H1 (cell line): Measurements from ENCODE around the gene KCTD20. TPM values are rescaled to one million over a fixed set of nuclear protein-coding genes. Genes with fewer than 3 reads are reported as not detected.

Experiments used
- CTCF ChIA-PET: fragments of 300-600 bp; sonication (Branson Sonifier 250); formaldehyde crosslinking; loops from one replicate; lab custom pipeline; 2021; ENCODE audit not compliant: partially characterized antibody; lab: Charles Lee
- POLR2A ChIA-PET: fragments of 300-600 bp; sonication (Branson Sonifier 250); formaldehyde crosslinking; loops from one replicate; lab custom pipeline; 2021; ENCODE audit warnings: inconsistent platforms; ENCODE audit not compliant: partially characterized antibody; lab: Charles Lee
- DNase-seq, 2 experiments: peaks; one replicate each; pipeline versions ENCODE4 v3.0.0 to v3.0.0-alpha.2; 2010 to 2022; ENCODE audit warnings: low spot score in 2 of 2, low read depth in 1 of 2, mixed read lengths in 1 of 2
- FAIRE-seq: peaks from 2 replicates; lab custom pipeline; 2011; peaks lifted over from hg19 to GRCh38; lab: Jason Lieb, UNC
- H2AFZ ChIP-seq: 2 replicates; pipeline ENCODE4 v1.8.1; 2012; ENCODE audit warnings: low read length, inconsistent platforms
- H2AK5ac ChIP-seq: 2 replicates; pipeline ENCODE4 v1.6.1; 2013; ENCODE audit warnings: low read depth, low read length
- H2BK120ac ChIP-seq: replicated peaks from 2 replicates; pipeline ENCODE3; 2013; ENCODE audit warnings: low read depth, low read length, inconsistent platforms
- H2BK12ac ChIP-seq: 2 replicates; pipeline ENCODE4 v1.6.1; 2013; ENCODE audit warnings: low read depth, low read length
- H2BK15ac ChIP-seq: 2 replicates; pipeline ENCODE4 v1.6.1; 2013; ENCODE audit warnings: low read length
- H2BK20ac ChIP-seq: 2 replicates; pipeline ENCODE4 v1.6.1; 2013; ENCODE audit warnings: low read length
- H2BK5ac ChIP-seq: 2 replicates; pipeline ENCODE4 v1.6.1; 2013; ENCODE audit warnings: low read depth, low read length
- H3K14ac ChIP-seq: 2 replicates; pipeline ENCODE4 v1.6.1; 2013; ENCODE audit warnings: inconsistent platforms; ENCODE audit not compliant: insufficient read length
- H3K18ac ChIP-seq: 2 replicates; pipeline ENCODE4 v1.6.1; 2013; ENCODE audit warnings: low read length; ENCODE audit errors: extremely low read depth
- H3K23ac ChIP-seq: 2 replicates; pipeline ENCODE4 v1.6.1; 2013; ENCODE audit warnings: inconsistent platforms; ENCODE audit not compliant: insufficient read length
- H3K23me2 ChIP-seq: 2 replicates; pipeline ENCODE4 v1.6.1; 2013; ENCODE audit warnings: low read depth, low read length
- H3K27ac ChIP-seq: 2 replicates; pipeline ENCODE4 v1.6.1; 2011; ENCODE audit warnings: low read depth, low read length, inconsistent platforms
- H3K27me3 ChIP-seq, 4 experiments: replicated peaks in 1 of 4; 1 replicate in 1 of 4; 2 replicates in 3 of 4; pipeline versions ENCODE4 v1.6.1 to v1.8.1; 2011 to 2013; ENCODE audit warnings: low read length in 3 of 4, mild to moderate bottlenecking in 3 of 4, inconsistent platforms in 2 of 4, mixed read lengths in 2 of 4, moderate library complexity in 1 of 4; ENCODE audit not compliant: control insufficient read depth in 3 of 4, insufficient read depth in 3 of 4; ENCODE audit errors: extremely low read depth in 1 of 4
- H3K36me3 ChIP-seq, 4 experiments: 2 replicates each; pipeline versions ENCODE4 v1.6.1 to v1.8.1; 2011 to 2013; ENCODE audit warnings: mild to moderate bottlenecking in 4 of 4, low read length in 3 of 4, moderate library complexity in 2 of 4, control low read depth in 1 of 4, inconsistent platforms in 1 of 4; ENCODE audit not compliant: insufficient read depth in 4 of 4, control insufficient read depth in 2 of 4
- H3K4ac ChIP-seq: replicated peaks from 2 replicates; pipeline ENCODE3; 2013; ENCODE audit warnings: low read length, low read depth, mixed read lengths, inconsistent platforms; ENCODE audit not compliant: insufficient read length
- H3K4me1 ChIP-seq, 4 experiments: replicated peaks in 1 of 4; 1 replicate in 1 of 4; 2 replicates in 3 of 4; pipeline versions ENCODE4 v1.6.1 to v1.8.1; 2011 to 2013; ENCODE audit warnings: low read length in 3 of 4, inconsistent platforms in 2 of 4, mixed read lengths in 1 of 4; ENCODE audit not compliant: insufficient read depth in 4 of 4, control insufficient read depth in 3 of 4
- H3K4me2 ChIP-seq, 2 experiments: 2 replicates each; pipeline versions ENCODE4 v1.6.1 to v1.8.1; 2011 to 2013; ENCODE audit warnings: low read depth in 2 of 2, low read length in 2 of 2, control low read depth in 1 of 2, inconsistent platforms in 1 of 2, mild to moderate bottlenecking in 1 of 2; ENCODE audit not compliant: insufficient read depth in 1 of 2
- H3K4me3 ChIP-seq, 4 experiments: fragments of 200-600, 300-600 bp in 1 of 4; sonication (generic), shearing (Covaris generic), sonication (Bioruptor Twin) in 1 of 4; 2 replicates each; pipeline versions ENCODE4 v1.5.1 to v1.8.1; 2011 to 2016; ENCODE audit warnings: low read length in 4 of 4, low read depth in 3 of 4, control low read depth in 2 of 4, inconsistent platforms in 2 of 4, mild to moderate bottlenecking in 2 of 4, mixed read lengths in 1 of 4, moderate library complexity in 1 of 4; ENCODE audit not compliant: insufficient read depth in 2 of 4; ENCODE audit errors: extremely low read depth in 1 of 4
- H3K56ac ChIP-seq: replicated peaks from 2 replicates; pipeline ENCODE3; 2013; ENCODE audit warnings: low read depth, mild to moderate bottlenecking, mixed read lengths, low read length, inconsistent platforms; ENCODE audit not compliant: insufficient read length
- H3K79me1 ChIP-seq: 2 replicates; pipeline ENCODE4 v1.6.1; 2013; ENCODE audit warnings: low read depth, low read length, control low read depth
- H3K79me2 ChIP-seq, 2 experiments: 2 replicates each; pipeline versions ENCODE4 v1.6.1 to v1.8.1; 2012 to 2013; ENCODE audit warnings: low read length in 2 of 2, mild to moderate bottlenecking in 2 of 2, inconsistent platforms in 1 of 2; ENCODE audit not compliant: insufficient read depth in 2 of 2, control insufficient read depth in 1 of 2
- H3K9ac ChIP-seq, 4 experiments: replicated peaks in 1 of 4; 1 replicate in 1 of 4; 2 replicates in 3 of 4; pipeline versions ENCODE4 v1.6.1 to v1.8.1; 2011 to 2013; ENCODE audit warnings: low read depth in 3 of 4, low read length in 3 of 4, control low read depth in 2 of 4, mild to moderate bottlenecking in 2 of 4, moderate library complexity in 2 of 4, inconsistent platforms in 1 of 4; ENCODE audit errors: extremely low read depth in 1 of 4
- H3K9me3 ChIP-seq, 2 experiments: 2 replicates each; pipeline versions ENCODE4 v1.6.1 to v1.8.1; 2012 to 2013; ENCODE audit warnings: mild to moderate bottlenecking in 2 of 2, moderate library complexity in 2 of 2, control low read depth in 1 of 2, inconsistent platforms in 1 of 2, low read depth in 1 of 2, low read length in 1 of 2, mixed read lengths in 1 of 2; ENCODE audit not compliant: insufficient read depth in 2 of 2
- H4K20me1 ChIP-seq, 2 experiments: replicated peaks in 1 of 2; 2 replicates each; pipeline versions ENCODE3 to v1.8.1; 2011 to 2013; ENCODE audit warnings: inconsistent platforms in 2 of 2, low read length in 2 of 2, mild to moderate bottlenecking in 1 of 2; ENCODE audit not compliant: insufficient read depth in 2 of 2, control insufficient read depth in 1 of 2
- H4K5ac ChIP-seq: 2 replicates; pipeline ENCODE4 v1.6.1; 2013; ENCODE audit warnings: low read length, low read depth, mixed read lengths, inconsistent platforms; ENCODE audit not compliant: insufficient read length
- H4K8ac ChIP-seq: 2 replicates; pipeline ENCODE4 v1.8.0; 2013; ENCODE audit warnings: mild to moderate bottlenecking, moderate library complexity, low read length, inconsistent platforms; ENCODE audit not compliant: insufficient read depth; ENCODE audit errors: extremely low read depth
- H4K91ac ChIP-seq: replicated peaks from 2 replicates; pipeline ENCODE3; 2013; ENCODE audit warnings: low read length, mixed read lengths, inconsistent platforms; ENCODE audit not compliant: insufficient read length
- ATF2 ChIP-seq: IDR thresholded peaks from 2 replicates; pipeline ENCODE4 v1.6.1; 2012; ENCODE audit warnings: low read length, inconsistent platforms
- BACH1 ChIP-seq: IDR thresholded peaks from 2 replicates; pipeline ENCODE4 v1.6.1; 2012; ENCODE audit warnings: low read length, improper control_type of control experiment
- CHD2 ChIP-seq: IDR thresholded peaks from 2 replicates; pipeline ENCODE4 v1.6.1; 2012; ENCODE audit warnings: low read length, improper control_type of control experiment
- CTBP2 ChIP-seq: IDR thresholded peaks from 2 replicates; pipeline ENCODE4 v1.7.0; 2011; ENCODE audit warnings: borderline replicate concordance, mild to moderate bottlenecking, moderate library complexity, mixed read lengths, low read length; ENCODE audit not compliant: insufficient read depth, insufficient read length
- GABPA ChIP-seq: IDR thresholded peaks from 2 replicates; pipeline ENCODE4 v1.6.1; 2011; ENCODE audit warnings: mild to moderate bottlenecking, low read length, moderate library complexity, borderline replicate concordance; ENCODE audit not compliant: insufficient read depth
- HDAC6 ChIP-seq: IDR thresholded peaks from one replicate; pipeline ENCODE4 v1.7.1; 2012; ENCODE audit warnings: low read depth, mild to moderate bottlenecking, inconsistent platforms, low read length, moderate library complexity
- NANOG ChIP-seq: IDR thresholded peaks from 2 replicates; pipeline ENCODE4 v1.6.1; 2011; ENCODE audit warnings: low read length, low read depth, mild to moderate bottlenecking, inconsistent platforms; ENCODE audit not compliant: insufficient read depth, poor library complexity, severe bottlenecking
- RFX5 ChIP-seq: IDR thresholded peaks from 2 replicates; pipeline ENCODE4 v1.6.1; 2011; ENCODE audit warnings: low read depth, low read length, improper control_type of control experiment, borderline replicate concordance
- RNF2 ChIP-seq: fragments of 200-900, 300-1000 bp; sonication (generic); IDR thresholded peaks from 2 replicates; pipeline ENCODE4 v1.7.1; 2016; ENCODE audit warnings: borderline replicate concordance, low read depth, mild to moderate bottlenecking, antibody characterized with exemption, low read length; ENCODE audit not compliant: poor library complexity, severe bottlenecking; ENCODE audit errors: missing control alignments
- SP1 ChIP-seq: IDR thresholded peaks from 2 replicates; pipeline ENCODE4 v1.6.1; 2011; ENCODE audit warnings: low read depth, low read length
- TAF7 ChIP-seq: optimal IDR thresholded peaks from 2 replicates; pipeline ENCODE3; 2011; ENCODE audit warnings: low read depth, mild to moderate bottlenecking, inconsistent platforms, low read length, moderate library complexity, borderline replicate concordance
- TBP ChIP-seq: IDR thresholded peaks from 2 replicates; pipeline ENCODE4 v1.6.1; 2011; ENCODE audit warnings: low read depth, low read length, improper control_type of control experiment
- polyA plus RNA-seq, 7 experiments: library from polyadenylated mRNA; depleted of rRNA in 3 of 7; stranded (reverse) in 5 of 7; unstranded in 2 of 7; fragments of >200 nt in 5 of 7; fragments of 200-250 nt in 2 of 7; gene quantifications; 1 replicate in 5 of 7; 2 replicates in 1 of 7; 4 replicates in 1 of 7; pipeline versions ENCODE4 v1.2.1 to v1.2.3, GENCODE V29; 2011 to 2013; ENCODE audit warnings: missing spikeins in 2 of 7, mixed read lengths in 2 of 7
- total RNA-seq: library from RNA; stranded (reverse); fragmentation: NEBNext Ultra II Directional; extraction: Animal tissue kit (Norgen Biotek cat#: 25700); gene quantifications from 2 replicates; pipeline ENCODE4 v1.2.1, GENCODE V29; 2021

Gene KCTD20
- total and polyA plus RNA-seq, 2 of the 8 experiments (the other 6 are each of a cell fraction or from before 2014, with no cell fraction given), result 10.1 to 26.2 TPM

- Histone ChIP-seq H3K4me2 (no peak overlapping the region), H2AK5ac (no peak overlapping the region), H3K18ac (no peak overlapping the region), H3K36me3 (no peaks in the 10 kb centered on the region), H2AFZ (no peak overlapping the region), H3K56ac (no peak overlapping the region), H2BK12ac (no peak overlapping the region), H3K4me1 (peaks cover 0 to 5% (median 0%) of the 10 kb centered on the region in 4 experiments; a peak in 1 of 7 replicates), H2BK15ac (no peak overlapping the region), H2BK5ac (no peak overlapping the region), H3K9me3 (no peaks in the 10 kb centered on the region), H3K79me2 (peaks cover 0 to 73% of the 10 kb centered on the region in 2 experiments; a peak in 3 of 4 replicates), H4K8ac (no peak overlapping the region), H4K20me1 (no peaks in the 10 kb centered on the region), H3K4me3 (no peak overlapping the region), H3K4ac (no peak overlapping the region), H4K91ac (no peak overlapping the region), H3K27me3 (no peaks in the 10 kb centered on the region), H2BK20ac (no peak overlapping the region), H3K23ac (no peak overlapping the region), H3K14ac (no peak overlapping the region), H2BK120ac (no peak overlapping the region), H3K27ac (no peak overlapping the region), H3K23me2 (no peaks in the 10 kb centered on the region), H3K9ac (no peak overlapping the region), H3K79me1 (no peaks in the 10 kb centered on the region), H4K5ac (no peak overlapping the region)
- CTCF ChIA-PET, result interaction anchor here (1.2 kb wide), 1 partner anchor 9 kb away, joined by 4 read pairs; no protein-coding TSS in a partner anchor
- DNase-seq, result no peak
- FAIRE-seq, result no peak
- TF ChIP-seq CHD2 (no peak), CTBP2 (no peak), HDAC6 (no peak), SP1 (no peak), RFX5 (no peak), NANOG (no peak), TAF7 (no peak), ATF2 (no peak), TBP (no peak), BACH1 (no peak), GABPA (no peak), RNF2 (no peak)
- POLR2A ChIA-PET, result interaction anchor here (0.6 kb wide), 1 partner anchor 9 kb away, joined by 3 read pairs; no protein-coding TSS in a partner anchor
Observed at GRCh38 chr6:36460916-36461315, 18.1 kb downstream of the KCTD20 start.
